HG03520 (cell line): ENCODE data around the gene PRSS35.
"Not testable (repeated sequence)": the region's sequence is repeated elsewhere in the genome, so short reads cannot be mapped to it uniquely, and the experiment has no call there.

Source experiments
- ATAC-seq: cut with Tn5 transposase; IDR thresholded peaks from one replicate; pipeline ENCODE4 v1.9.1; 2021; ENCODE audit warnings: mild to moderate bottlenecking, moderate library complexity; ENCODE audit not compliant: unreplicated experiment

PRSS35 gene

GRCh38 chr6:83511901-83512681, at the start of gene PRSS35:
Gene PRSS35 (plus strand): TSS chr6:83512534. CDS start chr6:83523442, 10,908 bp downstream.
- no peak for ATAC-seq

- no peak for ATAC-seq
Measured at GRCh38 chr6:83463886-83464285, 48.4 kb upstream of the PRSS35 start.

GRCh38 chr6:83464381-83465140, 47.8 kb upstream of the PRSS35 start:
- no peak for ATAC-seq

- no peak for ATAC-seq
Measured at GRCh38 chr6:83466328-83466727, 46.0 kb upstream of the PRSS35 start.

- no peak for ATAC-seq
Measured at GRCh38 chr6:83467620-83468036, 44.7 kb upstream of the PRSS35 start.

- no peak for ATAC-seq
Measured at GRCh38 chr6:83470001-83470400, 42.3 kb upstream of the PRSS35 start.

- ATAC-seq = no peak
Measured at GRCh38 chr6:83470587-83470986, 41.7 kb upstream of the PRSS35 start.

- ATAC-seq = no peak
Measured at GRCh38 chr6:83472767-83473166, 39.6 kb upstream of the PRSS35 start.

GRCh38 chr6:83474309-83474708, 38.0 kb upstream of the PRSS35 start:
- no peak for ATAC-seq

GRCh38 chr6:83476971-83477370, 35.4 kb upstream of the PRSS35 start:
- no peak for ATAC-seq

GRCh38 chr6:83479389-83479788, 32.9 kb upstream of the PRSS35 start:
- ATAC-seq = no peak

GRCh38 chr6:83480470-83480869, 31.9 kb upstream of the PRSS35 start:
- no peak for ATAC-seq

GRCh38 chr6:83481938-83482337, 30.4 kb upstream of the PRSS35 start:
- ATAC-seq = not testable (repeated sequence)

- no peak for ATAC-seq
Measured at GRCh38 chr6:83488448-83488847, 23.9 kb upstream of the PRSS35 start.

- ATAC-seq = no peak
Measured at GRCh38 chr6:83488861-83489260, 23.5 kb upstream of the PRSS35 start.

GRCh38 chr6:83490217-83490807, 22.0 kb upstream of the PRSS35 start:
- ATAC-seq = no peak

- ATAC-seq = no peak
Measured at GRCh38 chr6:83505356-83505755, 7.0 kb upstream of the PRSS35 start.

- no peak for ATAC-seq
Measured at GRCh38 chr6:83509441-83509840, 2.9 kb upstream of the PRSS35 start.

- ATAC-seq = no peak
Measured at GRCh38 chr6:83510791-83511190, 1.5 kb upstream of the PRSS35 start.

- ATAC-seq = no peak
Measured at GRCh38 chr6:83511266-83511665, 1.1 kb upstream of the PRSS35 start.

GRCh38 chr6:83514466-83514865, 2.1 kb downstream of the PRSS35 start:
- ATAC-seq = no peak
